ENCODE data around the gene MORF4L2. TPM values are rescaled to one million over a fixed set of nuclear protein-coding genes. Genes with fewer than 3 reads are reported as not detected.
"Not testable (repeated sequence)": the region's sequence is repeated elsewhere in the genome, so short reads cannot be mapped to it uniquely, and the experiment has no call there.

MORF4L2 gene
- total RNA-seq, 1 donor from 2014 or later, result 419 TPM

- Mint-ChIP-seq H3K36me3 (no peaks in the 10 kb centered on the region), H3K27me3 (peaks cover 15% of the 10 kb centered on the region), H3K27ac (no peak overlapping the region), H3K4me3 (no peak overlapping the region), H3K9me3 (no peaks in the 10 kb centered on the region), H3K4me1 (ENCODE audit: unreplicated experiment) (no peaks in the 10 kb centered on the region)
- TF ChIP-seq CTCF (conservative IDR thresholded peaks at IDR 0.05), result no peak
- no peak for DNase-seq (ENCODE audit: extremely low spot score, unreplicated experiment)
These were observed 27.6 kb downstream of the MORF4L2 start for GRCh38 chrX:103658681-103659433.

- not testable (repeated sequence) for H3K27ac Mint-ChIP-seq; H3K27me3 Mint-ChIP-seq; H3K36me3 Mint-ChIP-seq; H3K4me1 Mint-ChIP-seq (ENCODE audit: unreplicated experiment); DNase-seq (ENCODE audit: extremely low spot score, unreplicated experiment); H3K4me3 Mint-ChIP-seq; H3K9me3 Mint-ChIP-seq
These were observed 29.4 kb downstream of the MORF4L2 start for GRCh38 chrX:103657066-103657465.

- no peak for TF ChIP-seq CTCF (conservative IDR thresholded peaks at IDR 0.05)
- H3K27ac Mint-ChIP-seq, result no peak overlapping the region
- DNase-seq (ENCODE audit: extremely low spot score, unreplicated experiment), result no peak
- no peaks in the 10 kb centered on the region for H3K9me3 Mint-ChIP-seq
- H3K36me3 Mint-ChIP-seq, result no peaks in the 10 kb centered on the region
- H3K4me1 Mint-ChIP-seq (ENCODE audit: unreplicated experiment), result no peaks in the 10 kb centered on the region
- no peak overlapping the region for H3K4me3 Mint-ChIP-seq
- peaks cover 3% of the 10 kb centered on the region for H3K27me3 Mint-ChIP-seq
These were observed 29.9 kb downstream of the MORF4L2 start for GRCh38 chrX:103656617-103657016.

- not testable (repeated sequence) for H3K27ac Mint-ChIP-seq; H3K36me3 Mint-ChIP-seq; H3K27me3 Mint-ChIP-seq; DNase-seq (ENCODE audit: extremely low spot score, unreplicated experiment); H3K4me1 Mint-ChIP-seq (ENCODE audit: unreplicated experiment); H3K9me3 Mint-ChIP-seq; H3K4me3 Mint-ChIP-seq
These were observed 31.1 kb downstream of the MORF4L2 start for GRCh38 chrX:103655230-103656000.

- Mint-ChIP-seq H3K4me1 (ENCODE audit: unreplicated experiment) (no peaks in the 10 kb centered on the region), H3K9me3 (no peaks in the 10 kb centered on the region), H3K27ac (no peak overlapping the region), H3K36me3 (no peaks in the 10 kb centered on the region), H3K4me3 (no peak overlapping the region), H3K27me3 (no peaks in the 10 kb centered on the region)
- no peak for DNase-seq (ENCODE audit: extremely low spot score, unreplicated experiment)
- no peak for TF ChIP-seq CTCF (conservative IDR thresholded peaks at IDR 0.05)
These were observed 35.2 kb downstream of the MORF4L2 start for GRCh38 chrX:103651151-103651773.

GRCh38 chrX:103647630-103648029, 38.9 kb downstream of the MORF4L2 start:
- DNase-seq (ENCODE audit: extremely low spot score, unreplicated experiment), result no peak
- Mint-ChIP-seq H3K27ac (no peak overlapping the region), H3K9me3 (no peaks in the 10 kb centered on the region), H3K4me3 (no peak overlapping the region), H3K36me3 (no peaks in the 10 kb centered on the region), H3K4me1 (ENCODE audit: unreplicated experiment) (no peaks in the 10 kb centered on the region), H3K27me3 (no peaks in the 10 kb centered on the region)
- no peak for TF ChIP-seq CTCF (conservative IDR thresholded peaks at IDR 0.05)

Measured in type B pancreatic cell (in vitro differentiated cells).